Gastrocnemius medialis (tissue), 4 donors: ENCODE data around the gene IL23A. TPM values are rescaled to one million over a fixed set of nuclear protein-coding genes. Genes with fewer than 3 reads are reported as not detected.
A peak's percentile ranks its signal among the peaks of the same experiment; 100 is the strongest.

Experiments
- ATAC-seq, 2 donors: fragments of 150-250 bp; one replicate each; pipeline ENCODE4 v1.9.1; 2016
- DNase-seq, 2 donors: peaks; one replicate each; pipeline ENCODE4 v3.0.0-alpha.2; 2019
- H3K27ac ChIP-seq, 4 donors: fragments of 200-600 bp; sonication (generic); 1 replicate in 1 of 4; 2 replicates in 3 of 4; pipeline ENCODE4 v1.5.1; 2016 to 2018; ENCODE audit warnings: mild to moderate bottlenecking in 2 of 4, moderate library complexity in 1 of 4
- H3K27me3 ChIP-seq, 3 donors: fragments of 200-600 bp; sonication (generic) in 2 of 3; 1 replicate in 1 of 3; 2 replicates in 2 of 3; pipeline versions ENCODE4 v1.5.1 to v1.6.0; 2016 to 2019; ENCODE audit warnings: mild to moderate bottlenecking in 1 of 3, moderate library complexity in 1 of 3
- H3K36me3 ChIP-seq, 2 donors: fragments of 200-600 bp; sonication (generic) in 1 of 2; one replicate each; pipeline ENCODE4 v1.5.1; 2017 to 2018
- H3K4me1 ChIP-seq, 2 donors: fragments of 200-600 bp; sonication (generic) in 1 of 2; one replicate each; pipeline ENCODE4 v1.5.1; 2016 to 2017; ENCODE audit warnings: mild to moderate bottlenecking in 2 of 2
- H3K4me3 ChIP-seq, 4 donors: fragments of 200-600 bp; sonication (generic) in 3 of 4; 1 replicate in 1 of 4; 2 replicates in 3 of 4; pipeline ENCODE4 v1.5.1; 2016 to 2019; ENCODE audit warnings: mild to moderate bottlenecking in 2 of 4
- H3K9me3 ChIP-seq, 3 donors: fragments of 200-600 bp; sonication (generic) in 2 of 3; 1 replicate in 1 of 3; 2 replicates in 2 of 3; pipeline ENCODE4 v1.5.1; 2016 to 2019
- CTCF ChIP-seq, 5 experiments: fragments of 450-650 bp in 3 of 5; fragments of 200-600 bp in 2 of 5; sonication (generic) in 2 of 5; IDR thresholded peaks in 4 of 5; conservative IDR thresholded peaks in 1 of 5; 1 replicate in 4 of 5; 2 replicates in 1 of 5; pipeline ENCODE4 v1.5.1; 2016 to 2019; ENCODE audit warnings: antibody characterized with exemption in 5 of 5, mild to moderate bottlenecking in 3 of 5, moderate library complexity in 3 of 5
- POLR2A ChIP-seq, 2 donors: fragments of 450-650 bp; IDR thresholded peaks; one replicate each; pipeline ENCODE4 v1.6.1; 2017; ENCODE audit warnings: antibody characterized with exemption in 2 of 2, mild to moderate bottlenecking in 2 of 2, moderate library complexity in 2 of 2
- in situ Hi-C, 4 donors: fragments of 200-750 bp; cut with MboI; loops; one replicate each; pipeline versions ENCODE4 v1.15.0 to v1.8.0; 2017; ENCODE audit warnings: low sequenced_read_pairs in 4 of 4
- intact Hi-C: fragments of 100-400 bp; cut with DNase I; formaldehyde crosslinking; loops from one replicate; pipeline ENCODE4 v1.15.1; 2023; ENCODE audit warnings: low total_unique reads
- total RNA-seq, 4 donors: library from RNA; depleted of rRNA; stranded (reverse); fragments of >200 nt; gene quantifications; one replicate each; pipeline versions ENCODE4 v1.1.0 to v1.2.3, GENCODE V29; 2016

The IL23A gene
- total RNA-seq, 4 donors from 2014 or later, result not detected

GRCh38 chr12:56311003-56311402 is 27.7 kb upstream of the IL23A start:
- peaks cover 12% of the 10 kb centered on the region in 2 donors for H3K4me1 ChIP-seq
- H3K27ac ChIP-seq, result no peak overlapping the region
- intact Hi-C loops (no loop called here), in situ Hi-C loops (no loop called here)
- ATAC-seq (no peak), DNase-seq (no peak)
- no peaks in the 10 kb centered on the region for H3K9me3 ChIP-seq
- no peaks in the 10 kb centered on the region for H3K27me3 ChIP-seq
- H3K36me3 ChIP-seq, result peaks cover 0 to 66% of the 10 kb centered on the region in 2 donors
- H3K4me3 ChIP-seq, result no peak overlapping the region
- TF ChIP-seq POLR2A (IDR thresholded peaks at IDR 0.05) (no peak), CTCF (IDR thresholded peaks at IDR 0.05 in 4 of 5, conservative IDR thresholded peaks at IDR 0.05 in 1 of 5) (no peak)

GRCh38 chr12:56315249-56315621 is 23.4 kb upstream of the IL23A start:
- in situ Hi-C loops (no loop called here), intact Hi-C loops (loop anchor here (5.0 kb wide), 2 partner anchors 152 to 198 kb away; partner anchors contain the start of genes RPL41, SPRYD4 and ZC3H10)
- Histone ChIP-seq H3K27ac (peak overlapping the region; percentile 96 to 99 (median 96)), H3K36me3 (peaks cover 0 to 53% of the 10 kb centered on the region in 2 donors), H3K9me3 (no peaks in the 10 kb centered on the region), H3K27me3 (no peaks in the 10 kb centered on the region), H3K4me1 (peaks cover 19 to 20% of the 10 kb centered on the region in 2 donors), H3K4me3 (peak overlapping the region; percentile 91 to 99 (median 98))
- no peak for DNase-seq
- no peak for ATAC-seq
- TF ChIP-seq POLR2A (IDR thresholded peaks at IDR 0.05) (no peak), CTCF (IDR thresholded peaks at IDR 0.05 in 4 of 5, conservative IDR thresholded peaks at IDR 0.05 in 1 of 5) (no peak)

- intact Hi-C loops (loop anchor here (1.0 to 5.0 kb wide), 4 partner anchors 16 to 199 kb away; partner anchors contain the start of genes CS, RPL41, SPRYD4 and ZC3H10), in situ Hi-C loops (no loop called here)
- H3K27ac ChIP-seq, result peak within 1 kb of the TSS; percentile 96 to 99 (median 96)
Measured at GRCh38 chr12:56315622-56316473, 22.8 kb upstream of the IL23A start, which contains the start of gene CNPY2. TSS of gene CNPY2 (minus strand) at chr12:56315988. CDS start at chr12:56315217, 771 bp downstream.

GRCh38 chr12:56317675-56318074 is 21.0 kb upstream of the IL23A start:
- TF ChIP-seq CTCF (IDR thresholded peaks at IDR 0.05 in 4 of 5, conservative IDR thresholded peaks at IDR 0.05 in 1 of 5) (no peak), POLR2A (IDR thresholded peaks at IDR 0.05) (no peak)
- no peak for ATAC-seq
- intact Hi-C loops, result loop anchor here (5.0 kb wide), 2 partner anchors 150 to 200 kb away; partner anchors contain the start of genes RPL41, SPRYD4 and ZC3H10

More at GRCh38 chr12:56315622-56316473, 22.8 kb upstream of the IL23A start, which contains the start of gene CNPY2:
- DNase-seq (peak; percentile 93 to 96), ATAC-seq (peak; percentile 95 to 98)
- H3K9me3 ChIP-seq, result no peaks in the 10 kb centered on the region
- H3K36me3 ChIP-seq, result peaks cover 0 to 50% of the 10 kb centered on the region in 2 donors
- TF ChIP-seq POLR2A (IDR thresholded peaks at IDR 0.05), result peak; percentile 84 to 88
- peak in 2 of 5 experiments; percentile 28 to 29 for TF ChIP-seq CTCF (IDR thresholded peaks at IDR 0.05 in 4 of 5, conservative IDR thresholded peaks at IDR 0.05 in 1 of 5)
- H3K4me3 ChIP-seq, result peak within 1 kb of the TSS; percentile 91 to 99 (median 98)
- H3K4me1 ChIP-seq, result peaks cover 19 to 20% of the 10 kb centered on the region in 2 donors
- H3K27me3 ChIP-seq, result no peaks in the 10 kb centered on the region

More at GRCh38 chr12:56317675-56318074, 21.0 kb upstream of the IL23A start:
- Histone ChIP-seq H3K4me1 (peaks cover 19 to 20% of the 10 kb centered on the region in 2 donors), H3K27ac (peak overlapping the region in 1 of 4 donors; percentile 96), H3K4me3 (no peak overlapping the region), H3K36me3 (peaks cover 0 to 56% of the 10 kb centered on the region in 2 donors), H3K27me3 (no peaks in the 10 kb centered on the region), H3K9me3 (no peaks in the 10 kb centered on the region)
- in situ Hi-C loops, result no loop called here
- DNase-seq, result no peak
